GM23338 (cell line): ENCODE data around the gene DNLZ. TPM values are rescaled to one million over a fixed set of nuclear protein-coding genes. Genes with fewer than 3 reads are reported as not detected.

Source experiments
- ATAC-seq: fragments of 200-7000 bp; cut with Tn5 transposase; 3 replicates; pipeline ENCODE4 v1.9.1; 2020
- DNase-seq: peaks from one replicate; pipeline ENCODE4 v3.0.0-alpha.2; 2015; ENCODE audit warnings: low spot score
- H2AFZ ChIP-seq: fragments of 200-600 bp; sonication (generic); 2 replicates; pipeline ENCODE4 v1.8.0; 2016; ENCODE audit warnings: antibody characterized with exemption, mild to moderate bottlenecking, moderate library complexity
- H3F3A ChIP-seq: fragments of 200-600 bp; sonication (generic); replicated peaks from 2 replicates; pipeline ENCODE4 v1.8.0; 2017; ENCODE audit warnings: antibody characterized with exemption, mixed run types, low read depth
- H3K27ac ChIP-seq: fragments of 200-600 bp; sonication (generic); 2 replicates; pipeline ENCODE4 v1.6.1; 2016; ENCODE audit warnings: low read depth
- H3K27me3 ChIP-seq: fragments of 200-600 bp; sonication (generic); 2 replicates; pipeline ENCODE4 v1.8.0; 2016; ENCODE audit warnings: mild to moderate bottlenecking, mixed run types, moderate library complexity; ENCODE audit not compliant: insufficient read depth
- H3K36me3 ChIP-seq: fragments of 200-600 bp; sonication (generic); 2 replicates; pipeline ENCODE4 v1.8.0; 2016; ENCODE audit warnings: mild to moderate bottlenecking; ENCODE audit not compliant: insufficient read depth
- H3K4me1 ChIP-seq: fragments of 200-600 bp; sonication (generic); 2 replicates; pipeline ENCODE4 v1.8.0; 2016; ENCODE audit warnings: mild to moderate bottlenecking, moderate library complexity; ENCODE audit not compliant: insufficient read depth
- H3K4me2 ChIP-seq: fragments of 200-600 bp; sonication (generic); 2 replicates; pipeline ENCODE4 v1.7.1; 2017; ENCODE audit warnings: mixed run types
- H3K4me3 ChIP-seq: fragments of 200-600 bp; sonication (generic); 2 replicates; pipeline ENCODE4 v1.6.1; 2016; ENCODE audit warnings: mixed run types
- H3K79me2 ChIP-seq: fragments of 200-600 bp; sonication (generic); replicated peaks from 2 replicates; pipeline ENCODE4 v1.8.0; 2017; ENCODE audit warnings: mild to moderate bottlenecking; ENCODE audit not compliant: insufficient read depth
- H3K9me2 ChIP-seq: fragments of 200-600 bp; sonication (generic); 2 replicates; pipeline ENCODE4 v1.8.0; 2017; ENCODE audit not compliant: insufficient read depth
- H4K20me1 ChIP-seq: fragments of 200-600 bp; sonication (generic); replicated peaks from 2 replicates; pipeline ENCODE4 v1.8.0; 2017; ENCODE audit warnings: mild to moderate bottlenecking; ENCODE audit not compliant: insufficient read depth
- H3K27ac Mint-ChIP-seq: 2 replicates; pipeline ENCODE4 v1.8.0; 2020; ENCODE audit warnings: inconsistent platforms, mild to moderate bottlenecking, moderate library complexity, mixed read lengths
- H3K27me3 Mint-ChIP-seq: 3 replicates; pipeline ENCODE4 v1.8.0; 2022; ENCODE audit warnings: low read depth, mild to moderate bottlenecking, moderate library complexity, mixed read lengths, inconsistent platforms; ENCODE audit not compliant: insufficient read depth, poor library complexity
- H3K36me3 Mint-ChIP-seq: 3 replicates; pipeline ENCODE4 v1.8.0; 2021; ENCODE audit warnings: low read depth, mild to moderate bottlenecking, inconsistent platforms, moderate library complexity, mixed read lengths
- H3K4me1 Mint-ChIP-seq: 3 replicates; pipeline ENCODE4 v1.8.0; 2020; ENCODE audit warnings: mild to moderate bottlenecking, inconsistent platforms, mixed read lengths
- H3K4me3 Mint-ChIP-seq: 3 replicates; pipeline ENCODE4 v1.8.0; 2021; ENCODE audit warnings: moderate library complexity, mild to moderate bottlenecking, inconsistent platforms, mixed read lengths
- H3K9me3 Mint-ChIP-seq: 3 replicates; pipeline ENCODE4 v1.8.0; 2020; ENCODE audit warnings: moderate library complexity, mild to moderate bottlenecking, inconsistent platforms, mixed read lengths
- ETS1 ChIP-seq: IDR thresholded peaks from 2 replicates; pipeline ENCODE4 v1.6.1; 2016; ENCODE audit warnings: antibody characterized with exemption
- EZH2 ChIP-seq: fragments of 200-600 bp; sonication (generic); IDR thresholded peaks from one replicate; pipeline ENCODE4 v1.8.0; 2017; ENCODE audit warnings: antibody characterized with exemption, mild to moderate bottlenecking, low read depth; ENCODE audit not compliant: unreplicated experiment
- EZH2phosphoT487 ChIP-seq: fragments of 200-600 bp; sonication (generic); IDR thresholded peaks from one replicate; pipeline ENCODE4 v1.8.1; 2018; ENCODE audit warnings: antibody characterized with exemption; ENCODE audit not compliant: unreplicated experiment
- NANOG ChIP-seq: IDR thresholded peaks from 2 replicates; pipeline ENCODE4 v1.6.1; 2016; ENCODE audit warnings: antibody characterized with exemption, borderline replicate concordance
- POLR2AphosphoS5 ChIP-seq: IDR thresholded peaks from 2 replicates; pipeline ENCODE4 v1.6.1; 2016; ENCODE audit warnings: antibody characterized with exemption, low read depth
- STAT1 ChIP-seq: IDR thresholded peaks from one replicate; pipeline ENCODE4 v1.6.1; 2016; ENCODE audit warnings: antibody characterized with exemption; ENCODE audit not compliant: unreplicated experiment
- polyA plus RNA-seq: library from polyadenylated mRNA; unstranded; fragments of >200 nt; fragmentation: Nextera tagmentation; extraction: Ambion mirVana; gene quantifications from 2 replicates; pipeline ENCODE4 v1.2.1, GENCODE V29; 2016
- total RNA-seq: library from RNA; depleted of rRNA; stranded (reverse); fragments of >200 nt; shearing (Covaris generic); gene quantifications from 2 replicates; pipeline ENCODE4 v1.2.3, GENCODE V29; 2014
- TF ChIP-seq, protein P1 (sequence below): fragments of 250-450 bp; sonication (Bioruptor Pico); IDR thresholded peaks from 2 replicates; pipeline ENCODE4 v1.5.0; 2020; ENCODE audit warnings: mild to moderate bottlenecking, moderate library complexity

The DNLZ gene
- total and polyA plus RNA-seq, 2 experiments from 2014 or later: 33.4 to 53.9 TPM

DNA sequence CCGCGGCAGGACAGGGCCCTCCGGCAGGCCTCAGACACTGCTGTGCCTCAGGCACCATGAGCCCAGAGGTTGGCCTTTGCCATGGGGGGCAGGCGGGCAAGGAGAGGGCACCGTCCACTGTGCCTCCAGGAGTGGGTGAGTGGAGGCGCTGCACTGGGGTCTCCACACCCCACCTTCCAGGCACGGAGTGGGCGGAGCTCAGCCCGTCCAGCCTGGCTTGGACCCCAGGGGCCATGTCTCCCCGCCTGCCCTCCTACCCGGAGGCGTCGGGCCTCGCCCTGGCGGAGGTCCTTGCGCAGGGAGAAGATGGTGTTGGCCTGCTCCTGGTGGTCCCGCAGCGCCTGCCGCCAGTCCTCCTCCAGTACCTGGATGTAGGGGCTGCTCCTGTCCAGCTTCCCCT, 6.5 kb upstream of the DNLZ start (continued):
- TF ChIP-seq, protein P1, sequence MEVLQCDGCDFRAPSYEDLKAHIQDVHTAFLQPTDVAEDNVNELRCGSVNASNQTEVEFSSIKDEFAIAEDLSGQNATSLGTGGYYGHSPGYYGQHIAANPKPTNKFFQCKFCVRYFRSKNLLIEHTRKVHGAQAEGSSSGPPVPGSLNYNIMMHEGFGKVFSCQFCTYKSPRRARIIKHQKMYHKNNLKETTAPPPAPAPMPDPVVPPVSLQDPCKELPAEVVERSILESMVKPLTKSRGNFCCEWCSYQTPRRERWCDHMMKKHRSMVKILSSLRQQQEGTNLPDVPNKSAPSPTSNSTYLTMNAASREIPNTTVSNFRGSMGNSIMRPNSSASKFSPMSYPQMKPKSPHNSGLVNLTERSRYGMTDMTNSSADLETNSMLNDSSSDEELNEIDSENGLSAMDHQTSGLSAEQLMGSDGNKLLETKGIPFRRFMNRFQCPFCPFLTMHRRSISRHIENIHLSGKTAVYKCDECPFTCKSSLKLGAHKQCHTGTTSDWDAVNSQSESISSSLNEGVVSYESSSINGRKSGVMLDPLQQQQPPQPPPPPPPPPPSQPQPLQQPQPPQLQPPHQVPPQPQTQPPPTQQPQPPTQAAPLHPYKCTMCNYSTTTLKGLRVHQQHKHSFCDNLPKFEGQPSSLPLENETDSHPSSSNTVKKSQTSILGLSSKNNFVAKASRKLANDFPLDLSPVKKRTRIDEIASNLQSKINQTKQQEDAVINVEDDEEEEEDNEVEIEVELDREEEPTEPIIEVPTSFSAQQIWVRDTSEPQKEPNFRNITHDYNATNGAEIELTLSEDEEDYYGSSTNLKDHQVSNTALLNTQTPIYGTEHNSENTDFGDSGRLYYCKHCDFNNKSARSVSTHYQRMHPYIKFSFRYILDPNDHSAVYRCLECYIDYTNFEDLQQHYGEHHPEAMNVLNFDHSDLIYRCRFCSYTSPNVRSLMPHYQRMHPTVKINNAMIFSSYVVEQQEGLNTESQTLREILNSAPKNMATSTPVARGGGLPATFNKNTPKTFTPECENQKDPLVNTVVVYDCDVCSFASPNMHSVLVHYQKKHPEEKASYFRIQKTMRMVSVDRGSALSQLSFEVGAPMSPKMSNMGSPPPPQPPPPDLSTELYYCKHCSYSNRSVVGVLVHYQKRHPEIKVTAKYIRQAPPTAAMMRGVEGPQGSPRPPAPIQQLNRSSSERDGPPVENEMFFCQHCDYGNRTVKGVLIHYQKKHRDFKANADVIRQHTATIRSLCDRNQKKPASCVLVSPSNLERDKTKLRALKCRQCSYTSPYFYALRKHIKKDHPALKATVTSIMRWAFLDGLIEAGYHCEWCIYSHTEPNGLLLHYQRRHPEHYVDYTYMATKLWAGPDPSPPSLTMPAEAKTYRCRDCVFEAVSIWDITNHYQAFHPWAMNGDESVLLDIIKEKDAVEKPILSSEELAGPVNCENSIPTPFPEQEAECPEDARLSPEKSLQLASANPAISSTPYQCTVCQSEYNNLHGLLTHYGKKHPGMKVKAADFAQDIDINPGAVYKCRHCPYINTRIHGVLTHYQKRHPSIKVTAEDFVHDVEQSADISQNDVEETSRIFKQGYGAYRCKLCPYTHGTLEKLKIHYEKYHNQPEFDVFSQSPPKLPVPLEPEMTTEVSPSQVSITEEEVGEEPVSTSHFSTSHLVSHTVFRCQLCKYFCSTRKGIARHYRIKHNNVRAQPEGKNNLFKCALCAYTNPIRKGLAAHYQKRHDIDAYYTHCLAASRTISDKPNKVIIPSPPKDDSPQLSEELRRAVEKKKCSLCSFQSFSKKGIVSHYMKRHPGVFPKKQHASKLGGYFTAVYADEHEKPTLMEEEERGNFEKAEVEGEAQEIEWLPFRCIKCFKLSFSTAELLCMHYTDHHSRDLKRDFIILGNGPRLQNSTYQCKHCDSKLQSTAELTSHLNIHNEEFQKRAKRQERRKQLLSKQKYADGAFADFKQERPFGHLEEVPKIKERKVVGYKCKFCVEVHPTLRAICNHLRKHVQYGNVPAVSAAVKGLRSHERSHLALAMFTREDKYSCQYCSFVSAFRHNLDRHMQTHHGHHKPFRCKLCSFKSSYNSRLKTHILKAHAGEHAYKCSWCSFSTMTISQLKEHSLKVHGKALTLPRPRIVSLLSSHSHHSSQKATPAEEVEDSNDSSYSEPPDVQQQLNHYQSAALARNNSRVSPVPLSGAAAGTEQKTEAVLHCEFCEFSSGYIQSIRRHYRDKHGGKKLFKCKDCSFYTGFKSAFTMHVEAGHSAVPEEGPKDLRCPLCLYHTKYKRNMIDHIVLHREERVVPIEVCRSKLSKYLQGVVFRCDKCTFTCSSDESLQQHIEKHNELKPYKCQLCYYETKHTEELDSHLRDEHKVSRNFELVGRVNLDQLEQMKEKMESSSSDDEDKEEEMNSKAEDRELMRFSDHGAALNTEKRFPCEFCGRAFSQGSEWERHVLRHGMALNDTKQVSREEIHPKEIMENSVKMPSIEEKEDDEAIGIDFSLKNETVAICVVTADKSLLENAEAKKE (CRISPR knock-in tag): no peak
- TF ChIP-seq STAT1 (no peak), EZH2phosphoT487 (no peak), EZH2 (no peak)

DNA sequence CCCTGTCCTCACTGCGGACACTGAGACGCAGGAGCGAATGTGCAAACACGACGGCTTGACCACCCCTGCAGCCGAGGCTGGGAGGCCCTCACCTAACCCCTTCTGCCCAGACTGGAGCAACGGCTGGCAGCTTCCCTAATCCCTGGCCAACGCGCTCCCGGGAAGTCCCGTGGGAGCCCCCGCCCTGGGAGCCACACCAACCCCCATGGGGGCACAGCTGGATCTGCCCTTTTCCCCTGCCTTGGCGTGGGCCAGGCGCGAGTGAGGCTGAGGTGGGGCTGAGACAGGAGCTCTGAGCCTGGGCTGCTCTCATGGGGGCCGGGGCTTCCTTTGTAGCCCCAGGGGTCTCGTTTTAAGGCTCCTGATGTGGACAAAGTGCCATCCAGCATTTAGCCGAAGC, 4.6 kb upstream of the DNLZ start:
- no peak overlapping the region for H3K27ac ChIP-seq
- H3K4me3 Mint-ChIP-seq: no peak overlapping the region
- H4K20me1 ChIP-seq: no peaks in the 10 kb centered on the region
- H3K4me1 ChIP-seq: no peaks in the 10 kb centered on the region; the same call in 1 of the 2 replicates
- DNase-seq (no peak), ATAC-seq (no peak)
- H3K27me3 Mint-ChIP-seq: peaks cover 16% of the 10 kb centered on the region
- H3F3A ChIP-seq: no peaks in the 10 kb centered on the region
- H3K36me3 Mint-ChIP-seq: no peaks in the 10 kb centered on the region
- H3K36me3 ChIP-seq: no peaks in the 10 kb centered on the region
- H3K27me3 ChIP-seq: no peaks in the 10 kb centered on the region
- H3K79me2 ChIP-seq: no peaks in the 10 kb centered on the region
- no peak overlapping the region for H3K27ac Mint-ChIP-seq
- no peak overlapping the region for H2AFZ ChIP-seq
- H3K4me1 Mint-ChIP-seq: peaks cover 3% of the 10 kb centered on the region; the same call in 1 of the 3 replicates
- no peak overlapping the region for H3K4me3 ChIP-seq
- H3K9me3 Mint-ChIP-seq: no peaks in the 10 kb centered on the region
- H3K9me2 ChIP-seq: no peaks in the 10 kb centered on the region
- TF ChIP-seq ETS1 (no peak), POLR2AphosphoS5 (no peak), EZH2phosphoT487 (no peak), EZH2 (no peak), NANOG (no peak)
- no peak overlapping the region for H3K4me2 ChIP-seq
